Measurements from ENCODE around the gene TMA16.

TMA16 gene

GRCh38 chr4:163556650-163557391 is 62.3 kb downstream of the TMA16 start:
- DNase-seq (ENCODE audit: low read depth, low spot score) = no peak
- no peak overlapping the region for H3K27ac ChIP-seq

- no peak for DNase-seq (ENCODE audit: low read depth, low spot score)
These were observed 64.1 kb downstream of the TMA16 start for GRCh38 chr4:163558539-163559044.

GRCh38 chr4:163562496-163562895 is 68.0 kb downstream of the TMA16 start:
- H3K27ac ChIP-seq = no peak overlapping the region
- DNase-seq (ENCODE audit: low read depth, low spot score) = no peak

More at GRCh38 chr4:163558539-163559044, 64.1 kb downstream of the TMA16 start:
- H3K27ac ChIP-seq = no peak overlapping the region

GRCh38 chr4:163563592-163563991 is 69.1 kb downstream of the TMA16 start:
- no peak for DNase-seq (ENCODE audit: low read depth, low spot score)
- H3K27ac ChIP-seq = no peak overlapping the region

- H3K27ac ChIP-seq = no peak overlapping the region
- no peak for DNase-seq (ENCODE audit: low read depth, low spot score)
These were observed 69.8 kb downstream of the TMA16 start for GRCh38 chr4:163564221-163564720.

GRCh38 chr4:163565226-163566135 is 71.0 kb downstream of the TMA16 start:
- no peak overlapping the region for H3K27ac ChIP-seq
- no peak for DNase-seq (ENCODE audit: low read depth, low spot score)

- no peak overlapping the region for H3K27ac ChIP-seq
- DNase-seq (ENCODE audit: low read depth, low spot score) = no peak
These were observed 71.8 kb downstream of the TMA16 start for GRCh38 chr4:163566257-163566796.

GRCh38 chr4:163568843-163569242 is 74.4 kb downstream of the TMA16 start:
- no peak for DNase-seq (ENCODE audit: low read depth, low spot score)
- H3K27ac ChIP-seq = no peak overlapping the region

Measured in epithelial cell of prostate (primary cell).